ENCODE measurements around the gene PKNOX2.

- TF ChIP-seq TAF1 (IDR thresholded peaks at IDR 0.05; ENCODE audit: borderline replicate concordance, insufficient read depth, low read length) (no peak), REST (IDR thresholded peaks at IDR 0.05; ENCODE audit: insufficient read depth in 1 of 2, low read depth in 2 of 2, low read length in 2 of 2) (no peak)
Observed at GRCh38 chr11:125431481-125431880, 266.9 kb downstream of the PKNOX2 start.
